Skeletal muscle satellite cell (primary cell): ENCODE measurements around the gene FBXW11.
"Not testable (repeated sequence)": the region's sequence is repeated elsewhere in the genome, so short reads cannot be mapped to it uniquely, and the experiment has no call there.

Experiments
- H3K27me3 ChIP-seq: 2 replicates; pipeline ENCODE4 v1.7.0; 2013; ENCODE audit warnings: low read length; ENCODE audit not compliant: control insufficient read depth, insufficient read depth
- H3K36me3 ChIP-seq: 2 replicates; pipeline ENCODE4 v1.7.0; 2013; ENCODE audit warnings: mild to moderate bottlenecking, control low read depth, low read length; ENCODE audit not compliant: insufficient read depth
- H3K4me1 ChIP-seq: 2 replicates; pipeline ENCODE4 v1.7.0; 2013; ENCODE audit warnings: low read length; ENCODE audit not compliant: control insufficient read depth, insufficient read depth
- H3K4me2 ChIP-seq: 2 replicates; pipeline ENCODE4 v1.7.0; 2013; ENCODE audit warnings: mild to moderate bottlenecking, low read length
- H3K4me3 ChIP-seq: 2 replicates; pipeline ENCODE4 v1.7.0; 2013; ENCODE audit warnings: low read length
- H3K9ac ChIP-seq: 2 replicates; pipeline ENCODE4 v1.7.0; 2013; ENCODE audit warnings: mild to moderate bottlenecking, low read depth, low read length, moderate library complexity
- H3K9me3 ChIP-seq: replicated peaks from 2 replicates; pipeline ENCODE4 v1.7.0; 2013; ENCODE audit warnings: mild to moderate bottlenecking, control low read depth, low read length

FBXW11 gene

GRCh38 chr5:171945066-171945465 lies 61.4 kb downstream of the FBXW11 start:
- Histone ChIP-seq H3K9me3 (no peaks in the 10 kb centered on the region), H3K4me3 (no peak overlapping the region), H3K4me2 (no peak overlapping the region), H3K9ac (no peak overlapping the region), H3K36me3 (no peaks in the 10 kb centered on the region), H3K27me3 (no peaks in the 10 kb centered on the region), H3K4me1 (peaks cover 7% of the 10 kb centered on the region)

- H3K27me3 ChIP-seq, H3K9ac ChIP-seq, H3K4me1 ChIP-seq, H3K9me3 ChIP-seq, H3K4me3 ChIP-seq, H3K4me2 ChIP-seq, H3K36me3 ChIP-seq: not testable (repeated sequence)
Observed at GRCh38 chr5:171942112-171942516, 64.3 kb downstream of the FBXW11 start.

GRCh38 chr5:171941675-171942074 lies 64.8 kb downstream of the FBXW11 start:
- not testable (repeated sequence) for H3K4me3 ChIP-seq, H3K4me2 ChIP-seq, H3K9ac ChIP-seq, H3K4me1 ChIP-seq, H3K27me3 ChIP-seq, H3K36me3 ChIP-seq, H3K9me3 ChIP-seq

GRCh38 chr5:171941275-171941674 lies 65.2 kb downstream of the FBXW11 start:
- H3K9me3 ChIP-seq, H3K4me1 ChIP-seq, H3K27me3 ChIP-seq, H3K4me2 ChIP-seq, H3K9ac ChIP-seq, H3K4me3 ChIP-seq, H3K36me3 ChIP-seq: not testable (repeated sequence)

- no peaks in the 10 kb centered on the region for H3K36me3 ChIP-seq
- no peak overlapping the region for H3K9ac ChIP-seq
- no peak overlapping the region for H3K4me3 ChIP-seq
- H3K4me1 ChIP-seq: peaks cover 4% of the 10 kb centered on the region
- no peaks in the 10 kb centered on the region for H3K27me3 ChIP-seq
- no peak overlapping the region for H3K4me2 ChIP-seq
- H3K9me3 ChIP-seq: no peaks in the 10 kb centered on the region
Observed at GRCh38 chr5:171939951-171940350, 66.5 kb downstream of the FBXW11 start.

GRCh38 chr5:171938358-171938757 lies 68.1 kb downstream of the FBXW11 start:
- H3K27me3 ChIP-seq: no peaks in the 10 kb centered on the region
- no peak overlapping the region for H3K9ac ChIP-seq

GRCh38 chr5:171937351-171937750 lies 69.1 kb downstream of the FBXW11 start:
- Histone ChIP-seq H3K4me2 (no peak overlapping the region), H3K27me3 (no peaks in the 10 kb centered on the region), H3K4me3 (no peak overlapping the region), H3K9ac (no peak overlapping the region), H3K36me3 (no peaks in the 10 kb centered on the region), H3K9me3 (no peaks in the 10 kb centered on the region), H3K4me1 (no peaks in the 10 kb centered on the region)

More at GRCh38 chr5:171938358-171938757, 68.1 kb downstream of the FBXW11 start:
- no peaks in the 10 kb centered on the region for H3K4me1 ChIP-seq
- H3K9me3 ChIP-seq: no peaks in the 10 kb centered on the region
- no peak overlapping the region for H3K4me3 ChIP-seq
- no peak overlapping the region for H3K4me2 ChIP-seq
- H3K36me3 ChIP-seq: no peaks in the 10 kb centered on the region

- Histone ChIP-seq H3K4me1 (no peaks in the 10 kb centered on the region), H3K4me3 (no peak overlapping the region), H3K36me3 (no peaks in the 10 kb centered on the region), H3K9ac (no peak overlapping the region), H3K4me2 (no peak overlapping the region), H3K9me3 (no peaks in the 10 kb centered on the region), H3K27me3 (no peaks in the 10 kb centered on the region)
Observed at GRCh38 chr5:171934586-171934985, 71.9 kb downstream of the FBXW11 start.

GRCh38 chr5:171931163-171931562 lies 75.3 kb downstream of the FBXW11 start:
- Histone ChIP-seq H3K4me2 (no peak overlapping the region), H3K36me3 (no peaks in the 10 kb centered on the region), H3K9ac (no peak overlapping the region), H3K27me3 (no peaks in the 10 kb centered on the region), H3K4me3 (no peak overlapping the region), H3K9me3 (no peaks in the 10 kb centered on the region), H3K4me1 (no peaks in the 10 kb centered on the region)

- Histone ChIP-seq H3K9ac (no peak overlapping the region), H3K36me3 (no peaks in the 10 kb centered on the region), H3K4me1 (no peaks in the 10 kb centered on the region), H3K4me2 (no peak overlapping the region), H3K4me3 (no peak overlapping the region), H3K27me3 (no peaks in the 10 kb centered on the region), H3K9me3 (no peaks in the 10 kb centered on the region)
Observed at GRCh38 chr5:171927345-171927941, 79.0 kb downstream of the FBXW11 start.

GRCh38 chr5:171926311-171926710 lies 80.1 kb downstream of the FBXW11 start:
- no peak overlapping the region for H3K4me3 ChIP-seq
- no peaks in the 10 kb centered on the region for H3K36me3 ChIP-seq
- no peaks in the 10 kb centered on the region for H3K27me3 ChIP-seq
- no peak overlapping the region for H3K9ac ChIP-seq
- no peaks in the 10 kb centered on the region for H3K4me1 ChIP-seq
- H3K4me2 ChIP-seq: no peak overlapping the region
- H3K9me3 ChIP-seq: no peaks in the 10 kb centered on the region

GRCh38 chr5:171924493-171925122 lies 81.8 kb downstream of the FBXW11 start:
- H3K9ac ChIP-seq: no peak overlapping the region
- no peaks in the 10 kb centered on the region for H3K27me3 ChIP-seq
- no peaks in the 10 kb centered on the region for H3K9me3 ChIP-seq
- H3K4me1 ChIP-seq: no peaks in the 10 kb centered on the region
- H3K36me3 ChIP-seq: no peaks in the 10 kb centered on the region
- no peak overlapping the region for H3K4me3 ChIP-seq
- H3K4me2 ChIP-seq: no peak overlapping the region
